CD4-positive, alpha-beta T cell treated with Interleukin-21 for 1 hour (primary cell): ENCODE data around the gene STARD7.
"Not testable (repeated sequence)": the region's sequence is repeated elsewhere in the genome, so short reads cannot be mapped to it uniquely, and the experiment has no call there.

ENCODE experiments used
- DNase-seq: peaks from one replicate; pipeline ENCODE4 v3.0.0-alpha.2; 2020

STARD7 gene

GRCh38 chr2:96233436-96233835, 24.8 kb upstream of the STARD7 start:
- DNase-seq = no peak

GRCh38 chr2:96231316-96231715, 22.7 kb upstream of the STARD7 start:
- DNase-seq = no peak

GRCh38 chr2:96225016-96225533, 16.4 kb upstream of the STARD7 start:
- no peak for DNase-seq

- not testable (repeated sequence) for DNase-seq
Measured at GRCh38 chr2:96221106-96221505, 12.5 kb upstream of the STARD7 start.

GRCh38 chr2:96219959-96220358, 11.3 kb upstream of the STARD7 start:
- DNase-seq = not testable (repeated sequence)

- no peak for DNase-seq
Measured at GRCh38 chr2:96218508-96219131, 10.0 kb upstream of the STARD7 start.

GRCh38 chr2:96214554-96214953, 5.9 kb upstream of the STARD7 start:
- DNase-seq = no peak

GRCh38 chr2:96213379-96213778, 4.8 kb upstream of the STARD7 start:
- no peak for DNase-seq

GRCh38 chr2:96212339-96212738, 3.7 kb upstream of the STARD7 start:
- no peak for DNase-seq

GRCh38 chr2:96209729-96210085, 1.1 kb upstream of the STARD7 start:
- no peak for DNase-seq

GRCh38 chr2:96209011-96209728, 543 bp upstream of the STARD7 start:
- DNase-seq = no peak

- DNase-seq = no peak
Measured at GRCh38 chr2:96207774-96208142, 869 bp downstream of the STARD7 start.

GRCh38 chr2:96207073-96207773, 1.4 kb downstream of the STARD7 start:
- peak; percentile 45 for DNase-seq

GRCh38 chr2:96205888-96206287, 2.7 kb downstream of the STARD7 start:
- no peak for DNase-seq

- DNase-seq = no peak
Measured at GRCh38 chr2:96204836-96205624, 3.6 kb downstream of the STARD7 start.

GRCh38 chr2:96203130-96204028, 5.2 kb downstream of the STARD7 start:
- peak; percentile 34 for DNase-seq

- no peak for DNase-seq
Measured at GRCh38 chr2:96202152-96202854, 6.3 kb downstream of the STARD7 start.

- DNase-seq = no peak
Measured at GRCh38 chr2:96201338-96201737, 7.3 kb downstream of the STARD7 start.

GRCh38 chr2:96198921-96199320, 9.7 kb downstream of the STARD7 start:
- no peak for DNase-seq

GRCh38 chr2:96197546-96198255, 10.9 kb downstream of the STARD7 start:
- DNase-seq = no peak
